Measurements from ENCODE around the gene SEMG2.

Gene SEMG2

GRCh38 chr20:45221076-45221475 lies at the start of gene SEMG2:
Gene SEMG2, plus strand, starts transcription at chr20:45221373. Its CDS starts 17 bp downstream, at chr20:45221390.
- DNase-seq (ENCODE audit: low read depth in 2 of 2), result no peak

GRCh38 chr20:45173522-45173921 lies 47.7 kb upstream of the SEMG2 start:
- no peak for DNase-seq (ENCODE audit: low read depth in 2 of 2)

GRCh38 chr20:45174434-45175364 lies 46.5 kb upstream of the SEMG2 start, which contains the start of gene PI3:
Gene PI3, plus strand, starts transcription at chr20:45174902. Its CDS starts 21 bp downstream, at chr20:45174923.
- no peak for DNase-seq (ENCODE audit: low read depth in 2 of 2)

- no peak for DNase-seq (ENCODE audit: low read depth in 2 of 2)
Measured at GRCh38 chr20:45176526-45177267, 44.5 kb upstream of the SEMG2 start.

- no peak for DNase-seq (ENCODE audit: low read depth in 2 of 2)
Measured at GRCh38 chr20:45179166-45179565, 42.0 kb upstream of the SEMG2 start.

- no peak for DNase-seq (ENCODE audit: low read depth in 2 of 2)
Measured at GRCh38 chr20:45181639-45182038, 39.5 kb upstream of the SEMG2 start.

- DNase-seq (ENCODE audit: low read depth in 2 of 2), result no peak
Measured at GRCh38 chr20:45183084-45183483, 38.1 kb upstream of the SEMG2 start.

GRCh38 chr20:45187693-45188092 lies 33.5 kb upstream of the SEMG2 start:
- DNase-seq (ENCODE audit: low read depth in 2 of 2), result no peak

GRCh38 chr20:45189067-45189609 lies 32.0 kb upstream of the SEMG2 start:
- DNase-seq (ENCODE audit: low read depth in 2 of 2), result no peak

- DNase-seq (ENCODE audit: low read depth in 2 of 2), result no peak
Measured at GRCh38 chr20:45189861-45190260, 31.3 kb upstream of the SEMG2 start.

GRCh38 chr20:45191926-45192325 lies 29.2 kb upstream of the SEMG2 start:
- DNase-seq (ENCODE audit: low read depth in 2 of 2), result no peak

- DNase-seq (ENCODE audit: low read depth in 2 of 2), result no peak
Measured at GRCh38 chr20:45193331-45193730, 27.8 kb upstream of the SEMG2 start.

- DNase-seq (ENCODE audit: low read depth in 2 of 2), result no peak
Measured at GRCh38 chr20:45206725-45207124, 14.4 kb upstream of the SEMG2 start, which contains the start of gene SEMG1. Gene SEMG1, plus strand, starts transcription at chr20:45207033. Its CDS starts 21 bp downstream, at chr20:45207054.

GRCh38 chr20:45209924-45210323 lies 11.2 kb upstream of the SEMG2 start:
- DNase-seq (ENCODE audit: low read depth in 2 of 2), result no peak

GRCh38 chr20:45211569-45212474 lies 9.4 kb upstream of the SEMG2 start:
- DNase-seq (ENCODE audit: low read depth in 2 of 2), result no peak

GRCh38 chr20:45212836-45213235 lies 8.3 kb upstream of the SEMG2 start:
- DNase-seq (ENCODE audit: low read depth in 2 of 2), result no peak

- DNase-seq (ENCODE audit: low read depth in 2 of 2), result no peak
Measured at GRCh38 chr20:45218124-45218523, 3.0 kb upstream of the SEMG2 start.

- DNase-seq (ENCODE audit: low read depth in 2 of 2), result no peak
Measured at GRCh38 chr20:45218636-45219035, 2.5 kb upstream of the SEMG2 start.

- no peak for DNase-seq (ENCODE audit: low read depth in 2 of 2)
Measured at GRCh38 chr20:45223136-45223535, 2.0 kb downstream of the SEMG2 start.

- DNase-seq (ENCODE audit: low read depth in 2 of 2), result no peak
Measured at GRCh38 chr20:45226287-45226686, 5.1 kb downstream of the SEMG2 start.

All from stimulated activated CD8-positive, alpha-beta memory T cell treated with anti-CD3 and anti-CD28 coated beads, Interleukin-15, amount 100 ng/mL, for 48 hours (primary cell).